GM12875 (cell line): Measurements from ENCODE around the gene RHOT1.
"Not testable (repeated sequence)": the region's sequence is repeated elsewhere in the genome, so short reads cannot be mapped to it uniquely, and the experiment has no call there.

Source experiments
- H3K4me3 ChIP-seq: one replicate; pipeline ENCODE4 v1.5.1; 2011; ENCODE audit warnings: low read depth, low read length, control low read depth
- CTCF ChIP-seq: IDR thresholded peaks from 2 replicates; pipeline ENCODE4 v1.5.1; 2011; ENCODE audit warnings: low read depth, mild to moderate bottlenecking, control low read depth, inconsistent platforms, low read length, moderate library complexity, borderline replicate concordance; ENCODE audit not compliant: insufficient read depth

Gene RHOT1

GRCh38 chr17:32259586-32259985, 117.3 kb downstream of the RHOT1 start:
- no peak overlapping the region for H3K4me3 ChIP-seq
- no peak for TF ChIP-seq CTCF

- TF ChIP-seq CTCF: no peak
- no peak overlapping the region for H3K4me3 ChIP-seq
These were observed 119.1 kb downstream of the RHOT1 start for GRCh38 chr17:32261417-32261736.

DNA sequence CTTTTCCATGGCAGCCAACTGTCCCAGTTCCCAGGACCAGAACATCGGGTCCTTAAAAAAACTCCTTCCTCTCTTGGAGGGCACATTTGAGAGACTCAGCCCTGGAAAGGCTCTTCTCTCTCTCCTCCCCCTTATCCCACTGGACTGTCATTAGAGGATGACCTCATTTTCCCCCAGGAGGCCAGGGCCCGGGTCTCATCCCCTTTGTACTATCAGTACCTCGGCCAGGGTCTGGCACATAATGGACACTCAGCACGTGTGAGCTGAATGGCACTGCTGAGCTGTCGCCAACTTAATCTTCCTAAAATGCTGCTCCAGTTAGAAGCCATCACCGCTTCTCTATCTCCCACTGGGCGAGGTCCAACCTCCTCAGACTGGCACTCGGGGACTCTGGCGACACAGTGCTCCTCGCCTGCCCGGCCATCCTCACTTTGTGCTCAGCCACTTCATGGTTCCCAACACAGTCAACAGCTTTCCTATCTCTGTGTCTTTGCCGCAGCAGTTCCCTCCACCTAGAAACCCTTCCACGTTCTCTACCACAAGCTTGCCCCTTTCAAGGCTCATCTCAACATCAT, 119.7 kb downstream of the RHOT1 start:
- TF ChIP-seq CTCF: no peak
- H3K4me3 ChIP-seq: no peak overlapping the region

GRCh38 chr17:32263515-32263914, 121.2 kb downstream of the RHOT1 start:
- not testable (repeated sequence) for H3K4me3 ChIP-seq

- TF ChIP-seq CTCF: no peak
- no peak overlapping the region for H3K4me3 ChIP-seq
These were observed 122.0 kb downstream of the RHOT1 start for GRCh38 chr17:32264140-32264799.

DNA sequence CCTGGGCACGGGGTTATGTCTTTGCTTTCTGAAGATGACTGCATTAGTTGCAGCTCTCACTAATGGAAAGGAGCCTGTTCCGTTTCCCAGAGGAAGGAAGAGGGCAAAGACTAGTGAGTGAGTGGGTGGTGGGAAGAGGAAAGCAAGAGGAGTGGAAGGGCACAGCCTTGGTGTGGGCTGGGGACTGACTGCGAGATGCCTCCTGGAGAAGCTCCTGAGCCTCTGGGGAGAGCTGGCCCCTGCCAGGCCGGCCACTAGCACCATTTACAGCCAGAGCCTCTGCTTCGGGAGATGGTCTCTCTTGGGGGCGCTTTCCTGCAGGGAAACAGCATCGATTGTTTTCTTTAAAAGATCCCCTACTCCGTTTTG, 122.5 kb downstream of the RHOT1 start:
- TF ChIP-seq CTCF: no peak
- H3K4me3 ChIP-seq: no peak overlapping the region

DNA sequence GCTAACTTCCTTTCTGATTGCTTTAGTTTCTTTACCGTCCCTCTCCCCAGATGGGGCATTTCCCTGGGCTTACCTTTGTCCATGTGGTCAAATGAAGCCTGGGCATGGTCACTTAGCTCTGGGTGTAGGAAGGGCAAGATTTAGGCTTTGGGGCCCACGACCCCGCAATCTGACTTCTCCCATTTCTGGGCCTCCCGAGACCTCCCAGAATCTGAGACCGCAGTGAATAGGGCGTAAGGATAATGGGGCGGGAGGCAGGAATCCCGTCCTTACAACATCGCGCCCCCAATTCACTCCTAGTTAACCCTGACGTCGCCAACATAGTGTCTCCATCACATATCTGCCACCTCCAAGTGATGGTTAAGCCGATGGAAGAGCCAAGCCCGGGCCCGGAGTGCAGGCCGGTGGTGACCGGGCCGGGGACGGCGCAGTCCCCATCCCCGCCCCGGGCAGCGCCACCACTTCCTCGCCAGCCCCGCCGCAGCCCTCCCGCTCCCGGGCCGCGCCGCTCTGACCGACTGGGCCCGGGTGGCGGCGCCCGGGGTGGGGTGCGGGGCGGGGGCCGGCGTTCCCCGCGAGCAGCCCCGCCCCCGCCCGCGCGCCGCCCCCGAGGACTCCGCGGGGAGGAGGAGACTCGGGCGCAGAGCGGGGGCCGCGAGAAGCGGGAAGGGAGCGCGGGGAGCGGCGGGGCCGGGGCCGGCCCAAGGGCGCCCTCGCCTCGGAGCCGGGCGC, 123.1 kb downstream of the RHOT1 start, which contains the start of gene RHBDL3:
RHBDL3 (plus strand) TSS at position 641 of the 732 bp plus-strand sequence. CDS start 358 bp downstream, outside the sequence.
- peak within 1 kb of the TSS; percentile 43 for H3K4me3 ChIP-seq

More for the DNA sequence above, 123.1 kb downstream of the RHOT1 start, which contains the start of gene RHBDL3:
- no peak for TF ChIP-seq CTCF
